Liver (tissue), 9 donors: ENCODE measurements around the gene SLN. TPM values are rescaled to one million over a fixed set of nuclear protein-coding genes. Genes with fewer than 3 reads are reported as not detected.

Experiments used
- DNase-seq: peaks from one replicate; pipeline ENCODE4 v3.0.0-alpha.2; 2017; ENCODE audit warnings: low spot score
- H3K27ac ChIP-seq, 2 donors: one replicate each; pipeline ENCODE4 v1.7.0; 2013; ENCODE audit warnings: inconsistent platforms in 2 of 2, low read length in 2 of 2, control low read depth in 1 of 2, low read depth in 1 of 2, mild to moderate bottlenecking in 1 of 2
- H3K27me3 ChIP-seq, 4 donors: one replicate each; pipeline versions ENCODE4 v1.6.1 to v1.7.0; 2013; ENCODE audit warnings: low read length in 3 of 4, inconsistent platforms in 1 of 4, mild to moderate bottlenecking in 1 of 4, moderate library complexity in 1 of 4; ENCODE audit not compliant: control insufficient read depth in 4 of 4, insufficient read depth in 4 of 4
- H3K36me3 ChIP-seq, 4 donors: one replicate each; pipeline versions ENCODE4 v1.6.1 to v1.7.0; 2013; ENCODE audit warnings: low read length in 3 of 4, mild to moderate bottlenecking in 3 of 4, low read depth in 1 of 4, moderate library complexity in 1 of 4; ENCODE audit not compliant: control insufficient read depth in 4 of 4, insufficient read depth in 3 of 4
- H3K4me1 ChIP-seq, 4 donors: one replicate each; pipeline versions ENCODE4 v1.6.1 to v1.7.0; 2013; ENCODE audit warnings: low read length in 3 of 4, mild to moderate bottlenecking in 3 of 4, moderate library complexity in 1 of 4; ENCODE audit not compliant: control insufficient read depth in 4 of 4, insufficient read depth in 4 of 4
- H3K4me3 ChIP-seq, 3 donors: one replicate each; pipeline versions ENCODE4 v1.6.1 to v1.7.0; 2013; ENCODE audit warnings: low read length in 3 of 3, control low read depth in 1 of 3, low read depth in 1 of 3, mild to moderate bottlenecking in 1 of 3
- H3K9ac ChIP-seq, 2 donors: one replicate each; pipeline ENCODE4 v1.7.0; 2013; ENCODE audit warnings: low read length in 2 of 2, mild to moderate bottlenecking in 2 of 2, moderate library complexity in 2 of 2, control low read depth in 1 of 2, low read depth in 1 of 2
- H3K9me3 ChIP-seq, 4 donors: one replicate each; pipeline versions ENCODE4 v1.6.1 to v1.7.0; 2013; ENCODE audit warnings: low read length in 3 of 4; ENCODE audit not compliant: control insufficient read depth in 4 of 4
- EGR1 ChIP-seq, 2 donors: IDR thresholded peaks; 2 replicates each; pipeline ENCODE4 v1.6.1; 2016 to 2018; ENCODE audit warnings: antibody characterized with exemption in 2 of 2, low read depth in 2 of 2
- FOXA2 ChIP-seq: IDR thresholded peaks from 2 replicates; pipeline ENCODE4 v1.6.1; 2016; ENCODE audit warnings: antibody characterized with exemption
- HNF4A ChIP-seq, 2 donors: conservative IDR thresholded peaks; 2 replicates each; pipeline ENCODE4 v1.6.1; 2016; ENCODE audit warnings: antibody characterized with exemption in 2 of 2, mild to moderate bottlenecking in 2 of 2
- HNF4G ChIP-seq: IDR thresholded peaks from 2 replicates; pipeline ENCODE4 v1.6.1; 2016; ENCODE audit warnings: antibody characterized with exemption
- NR2F2 ChIP-seq: IDR thresholded peaks from 2 replicates; pipeline ENCODE4 v1.6.1; 2016; ENCODE audit warnings: antibody characterized with exemption
- RAD21 ChIP-seq, 2 donors: IDR thresholded peaks; 2 replicates each; pipeline ENCODE4 v1.6.1; 2016; ENCODE audit warnings: antibody characterized with exemption in 2 of 2, mild to moderate bottlenecking in 2 of 2
- TAF1 ChIP-seq: conservative IDR thresholded peaks from 2 replicates; pipeline ENCODE4 v1.6.1; 2016; ENCODE audit warnings: antibody characterized with exemption, mild to moderate bottlenecking
- YY1 ChIP-seq: IDR thresholded peaks from 2 replicates; pipeline ENCODE4 v1.6.1; 2016; ENCODE audit warnings: antibody characterized with exemption, mild to moderate bottlenecking
- WGBS: extraction: QIAGEN DNeasy Blood & Tissue Kit; methylation state at CpG from one replicate; pipeline ENCODE4 v1.1.7; 2013; 5-methylcytosine and 5-hydroxymethylcytosine counted together
- polyA plus RNA-seq, 2 donors: library from polyadenylated mRNA; stranded (reverse) in 1 of 2; unstranded in 1 of 2; fragments of 200-250 nt in 1 of 2; fragments of >200 nt in 1 of 2; fragmentation: Nextera tagmentation in 1 of 2; extraction: Ambion mirVana in 1 of 2; gene quantifications; one replicate each; pipeline versions ENCODE4 v1.2.1 to v1.2.3, GENCODE V29; 2013 to 2015
- total RNA-seq, 2 donors: library from RNA; depleted of rRNA; stranded (reverse); fragments of >200 nt; gene quantifications; one replicate each; pipeline ENCODE4 v1.2.3, GENCODE V29; 2014
- TF ChIP-seq, protein P1 (sequence below): IDR thresholded peaks from 2 replicates; pipeline ENCODE4 v1.6.1; 2016; ENCODE audit warnings: antibody characterized with exemption, mild to moderate bottlenecking
- TF ChIP-seq, protein P2 (sequence below): IDR thresholded peaks from 2 replicates; pipeline ENCODE4 v1.6.1; 2016; ENCODE audit warnings: antibody characterized with exemption
- TF ChIP-seq, protein P3 (sequence below): IDR thresholded peaks from 2 replicates; pipeline ENCODE4 v1.6.1; 2016; ENCODE audit warnings: antibody characterized with exemption
- TF ChIP-seq, protein P4 (sequence below): IDR thresholded peaks from 2 replicates; pipeline ENCODE4 v1.6.1; 2016; ENCODE audit warnings: antibody characterized with exemption
- donor health status: healthy.
- donor health status: healthy.
- donor health status: healthy.
- donor health status: healthy.
- donor health status: healthy.

The SLN gene
- total and polyA plus RNA-seq, 4 donors = not detected

DNA sequence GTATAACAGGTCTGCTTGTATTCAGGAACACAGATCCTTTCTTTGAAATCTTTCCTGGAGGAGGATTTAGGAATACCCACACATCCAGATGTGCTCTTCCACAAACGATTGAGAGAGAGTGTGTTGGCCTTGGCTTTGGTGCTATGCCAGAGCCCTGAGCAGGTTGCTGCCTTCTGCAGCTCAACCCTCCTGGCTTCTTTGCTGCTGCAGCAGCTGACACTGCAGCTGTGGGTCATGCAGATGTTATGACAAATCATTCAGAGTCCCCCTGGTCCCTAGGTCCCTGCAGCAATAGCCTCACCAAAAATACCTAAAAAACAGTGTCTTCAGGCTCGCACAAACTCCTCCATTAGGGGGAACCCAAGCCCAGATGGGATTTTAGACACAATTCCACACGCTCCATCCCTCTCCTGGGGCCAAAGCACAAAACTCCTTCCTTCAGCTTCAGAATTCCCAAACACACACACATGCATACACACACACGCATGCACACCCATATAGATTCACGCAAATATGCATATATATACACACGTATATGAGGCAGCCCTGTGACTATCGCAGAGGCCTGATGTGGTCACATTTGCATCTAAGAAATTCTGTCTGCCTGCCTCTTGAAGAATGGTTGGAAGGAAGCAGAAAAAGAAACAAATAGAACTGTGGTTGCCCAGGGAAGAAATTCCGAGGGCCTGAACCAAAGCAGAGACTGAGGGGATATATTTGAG, 35.4 kb downstream of the SLN start (continued):
- TF ChIP-seq, protein P1, sequence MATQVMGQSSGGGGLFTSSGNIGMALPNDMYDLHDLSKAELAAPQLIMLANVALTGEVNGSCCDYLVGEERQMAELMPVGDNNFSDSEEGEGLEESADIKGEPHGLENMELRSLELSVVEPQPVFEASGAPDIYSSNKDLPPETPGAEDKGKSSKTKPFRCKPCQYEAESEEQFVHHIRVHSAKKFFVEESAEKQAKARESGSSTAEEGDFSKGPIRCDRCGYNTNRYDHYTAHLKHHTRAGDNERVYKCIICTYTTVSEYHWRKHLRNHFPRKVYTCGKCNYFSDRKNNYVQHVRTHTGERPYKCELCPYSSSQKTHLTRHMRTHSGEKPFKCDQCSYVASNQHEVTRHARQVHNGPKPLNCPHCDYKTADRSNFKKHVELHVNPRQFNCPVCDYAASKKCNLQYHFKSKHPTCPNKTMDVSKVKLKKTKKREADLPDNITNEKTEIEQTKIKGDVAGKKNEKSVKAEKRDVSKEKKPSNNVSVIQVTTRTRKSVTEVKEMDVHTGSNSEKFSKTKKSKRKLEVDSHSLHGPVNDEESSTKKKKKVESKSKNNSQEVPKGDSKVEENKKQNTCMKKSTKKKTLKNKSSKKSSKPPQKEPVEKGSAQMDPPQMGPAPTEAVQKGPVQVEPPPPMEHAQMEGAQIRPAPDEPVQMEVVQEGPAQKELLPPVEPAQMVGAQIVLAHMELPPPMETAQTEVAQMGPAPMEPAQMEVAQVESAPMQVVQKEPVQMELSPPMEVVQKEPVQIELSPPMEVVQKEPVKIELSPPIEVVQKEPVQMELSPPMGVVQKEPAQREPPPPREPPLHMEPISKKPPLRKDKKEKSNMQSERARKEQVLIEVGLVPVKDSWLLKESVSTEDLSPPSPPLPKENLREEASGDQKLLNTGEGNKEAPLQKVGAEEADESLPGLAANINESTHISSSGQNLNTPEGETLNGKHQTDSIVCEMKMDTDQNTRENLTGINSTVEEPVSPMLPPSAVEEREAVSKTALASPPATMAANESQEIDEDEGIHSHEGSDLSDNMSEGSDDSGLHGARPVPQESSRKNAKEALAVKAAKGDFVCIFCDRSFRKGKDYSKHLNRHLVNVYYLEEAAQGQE = no peak
- TF ChIP-seq HNF4A (conservative IDR thresholded peaks at IDR 0.05) (no peak), NR2F2 (no peak), EGR1 (IDR thresholded peaks at IDR 0.05; ENCODE audit: low read depth in 2 of 2) (no peak)

DNA sequence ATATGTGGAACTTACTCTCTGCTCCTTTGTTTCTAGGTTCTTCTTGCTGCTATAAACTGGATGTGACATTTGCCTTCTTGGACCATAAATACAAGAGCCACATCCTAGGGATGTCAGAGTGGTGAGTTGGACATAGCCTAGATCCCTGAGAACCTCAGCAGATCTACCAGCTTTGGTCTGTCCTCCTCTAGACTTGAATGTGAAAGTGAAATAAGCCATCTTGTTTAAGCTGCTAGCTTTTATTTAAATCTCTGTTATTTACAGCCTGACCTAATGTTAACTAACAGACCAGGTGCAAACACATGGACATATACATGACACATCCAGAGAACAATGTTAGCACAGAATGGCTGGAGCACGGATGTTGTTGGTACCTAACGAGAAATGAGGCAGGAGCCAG, 36.0 kb downstream of the SLN start:
- Histone ChIP-seq H3K27me3 (no peaks in the 10 kb centered on the region), H3K9ac (no peak overlapping the region), H3K4me3 (no peak overlapping the region), H3K4me1 (no peaks in the 10 kb centered on the region), H3K27ac (no peak overlapping the region), H3K36me3 (no peaks in the 10 kb centered on the region), H3K9me3 (no peaks in the 10 kb centered on the region)
- TF ChIP-seq RAD21 (IDR thresholded peaks at IDR 0.05) (no peak), HNF4G (no peak), EGR1 (IDR thresholded peaks at IDR 0.05; ENCODE audit: low read depth in 2 of 2) (no peak)
- TF ChIP-seq, protein P2, sequence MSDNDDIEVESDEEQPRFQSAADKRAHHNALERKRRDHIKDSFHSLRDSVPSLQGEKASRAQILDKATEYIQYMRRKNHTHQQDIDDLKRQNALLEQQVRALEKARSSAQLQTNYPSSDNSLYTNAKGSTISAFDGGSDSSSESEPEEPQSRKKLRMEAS = no peak
- no peak for DNase-seq
- 89% methylated on average over 2 of the region's 2 CpGs for WGBS

DNA sequence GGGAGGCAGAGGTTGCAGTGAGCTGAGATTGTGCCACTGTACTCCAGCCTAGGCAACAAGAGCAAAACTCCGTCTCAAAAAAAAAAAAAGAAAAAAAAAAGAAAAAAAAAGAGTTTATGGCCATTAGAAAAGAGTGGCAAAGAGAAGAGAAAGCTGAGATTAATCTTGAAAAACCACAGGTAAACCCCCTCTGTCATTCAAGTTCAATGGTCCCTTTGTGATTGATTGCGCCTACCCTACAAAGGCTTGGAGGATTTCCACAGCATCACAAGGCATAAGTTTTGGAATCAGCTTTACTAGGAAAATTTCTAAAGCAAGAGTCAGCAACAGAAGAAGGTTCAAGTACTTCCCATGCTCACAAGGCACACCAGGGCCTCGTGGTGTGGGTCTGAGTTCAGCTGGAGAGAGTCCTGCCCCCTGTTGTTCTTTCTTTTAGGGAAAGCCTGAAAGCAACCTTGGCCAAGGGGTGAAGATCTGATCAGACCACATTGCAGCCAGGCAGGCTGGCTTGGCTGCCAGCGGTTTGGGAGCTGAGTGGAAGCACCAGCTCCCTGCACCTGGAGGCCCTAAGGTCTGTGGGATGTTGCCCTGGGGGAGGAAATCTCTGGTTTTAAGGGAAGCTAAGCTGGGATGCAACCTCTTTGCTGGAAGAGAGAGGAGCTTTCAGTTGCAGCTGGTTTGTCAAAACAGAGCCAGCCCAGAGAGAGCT, 41.8 kb downstream of the SLN start:
- DNase-seq = no peak
- TF ChIP-seq, protein P3, sequence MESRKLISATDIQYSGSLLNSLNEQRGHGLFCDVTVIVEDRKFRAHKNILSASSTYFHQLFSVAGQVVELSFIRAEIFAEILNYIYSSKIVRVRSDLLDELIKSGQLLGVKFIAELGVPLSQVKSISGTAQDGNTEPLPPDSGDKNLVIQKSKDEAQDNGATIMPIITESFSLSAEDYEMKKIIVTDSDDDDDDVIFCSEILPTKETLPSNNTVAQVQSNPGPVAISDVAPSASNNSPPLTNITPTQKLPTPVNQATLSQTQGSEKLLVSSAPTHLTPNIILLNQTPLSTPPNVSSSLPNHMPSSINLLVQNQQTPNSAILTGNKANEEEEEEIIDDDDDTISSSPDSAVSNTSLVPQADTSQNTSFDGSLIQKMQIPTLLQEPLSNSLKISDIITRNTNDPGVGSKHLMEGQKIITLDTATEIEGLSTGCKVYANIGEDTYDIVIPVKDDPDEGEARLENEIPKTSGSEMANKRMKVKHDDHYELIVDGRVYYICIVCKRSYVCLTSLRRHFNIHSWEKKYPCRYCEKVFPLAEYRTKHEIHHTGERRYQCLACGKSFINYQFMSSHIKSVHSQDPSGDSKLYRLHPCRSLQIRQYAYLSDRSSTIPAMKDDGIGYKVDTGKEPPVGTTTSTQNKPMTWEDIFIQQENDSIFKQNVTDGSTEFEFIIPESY = no peak
- TF ChIP-seq, protein P2 = no peak
- TF ChIP-seq EGR1 (IDR thresholded peaks at IDR 0.05; ENCODE audit: low read depth in 2 of 2) = no peak
- no peak for TF ChIP-seq YY1
- TF ChIP-seq, protein P4, sequence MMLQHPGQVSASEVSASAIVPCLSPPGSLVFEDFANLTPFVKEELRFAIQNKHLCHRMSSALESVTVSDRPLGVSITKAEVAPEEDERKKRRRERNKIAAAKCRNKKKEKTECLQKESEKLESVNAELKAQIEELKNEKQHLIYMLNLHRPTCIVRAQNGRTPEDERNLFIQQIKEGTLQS = no peak
- no peak for TF ChIP-seq NR2F2
- no peak for TF ChIP-seq TAF1
- no peak for TF ChIP-seq FOXA2
- no peak overlapping the region for H3K9ac ChIP-seq
- H3K36me3 ChIP-seq = no peaks in the 10 kb centered on the region
- 65% methylated on average over 4 of the region's 4 CpGs for WGBS
- H3K9me3 ChIP-seq = no peaks in the 10 kb centered on the region
- no peak overlapping the region for H3K27ac ChIP-seq
- H3K27me3 ChIP-seq = no peaks in the 10 kb centered on the region
- H3K4me1 ChIP-seq = no peaks in the 10 kb centered on the region
- no peak overlapping the region for H3K4me3 ChIP-seq
